PC-9 (cell line): ENCODE data around the gene SLC2A6.

Experiments used
- CTCF ChIP-seq: fragments of 200-600 bp; sonication (generic); conservative IDR thresholded peaks from 2 replicates; pipeline ENCODE4 v1.6.1; 2017; ENCODE audit warnings: mixed run types, antibody characterized with exemption, mild to moderate bottlenecking, moderate library complexity
- EZH2 ChIP-seq: fragments of 200-600 bp; sonication (generic); IDR thresholded peaks from 2 replicates; pipeline ENCODE4 v1.8.0; 2017; ENCODE audit warnings: antibody characterized with exemption, low read depth

- TF ChIP-seq CTCF (no peak), EZH2 (no peak)
Observed at GRCh38 chr9:133475292-133476012, 3.4 kb downstream of the SLC2A6 start.
